B cell (primary cell): ENCODE results near the gene TRAPPC5. TPM values are rescaled to one million over a fixed set of nuclear protein-coding genes. Genes with fewer than 3 reads are reported as not detected.

Experiments
- ATAC-seq: fragments of 200-7000 bp; cut with Tn5 transposase; one replicate; pipeline ENCODE4 v1.10.0; 2021; ENCODE audit warnings: low read depth, mild to moderate bottlenecking, moderate number of reproducible peaks, moderate library complexity
- CTCF ChIA-PET: fragments of 350-600 bp; sonication (Branson Sonifier 250); formaldehyde crosslinking; loops from one replicate; lab custom pipeline; 2021; ENCODE audit warnings: antibody characterized with exemption, inconsistent platforms; lab: Charles Lee
- POLR2A ChIA-PET: fragments of 350-600 bp; sonication (Branson Sonifier 250); formaldehyde crosslinking; loops from one replicate; lab custom pipeline; 2021; ENCODE audit warnings: antibody characterized with exemption; lab: Charles Lee
- DNase-seq: peaks from one replicate; pipeline ENCODE4 v3.0.0; 2013
- H2AFZ ChIP-seq: 2 replicates; pipeline ENCODE4 v1.6.1; 2012; ENCODE audit warnings: mild to moderate bottlenecking, low read depth, low read length; ENCODE audit not compliant: insufficient read depth, poor library complexity, severe bottlenecking
- H3K27ac ChIP-seq, 2 donors: 1 replicate in 1 of 2; 2 replicates in 1 of 2; pipeline ENCODE4 v1.5.1; 2012 to 2013; ENCODE audit warnings: low read length in 2 of 2, mild to moderate bottlenecking in 2 of 2, moderate library complexity in 1 of 2
- H3K27me3 ChIP-seq, 4 experiments: fragments of 200-600 bp in 1 of 4; sonication (generic) in 1 of 4; replicated peaks in 1 of 4; 1 replicate in 2 of 4; 2 replicates in 2 of 4; pipeline versions ENCODE4 v1.6.1 to v1.7.0; 2013 to 2016; ENCODE audit warnings: low read length in 3 of 4, mild to moderate bottlenecking in 2 of 4, mixed read lengths in 1 of 4, moderate library complexity in 1 of 4; ENCODE audit not compliant: insufficient read depth in 4 of 4, control insufficient read depth in 3 of 4; ENCODE audit errors: control extremely low read depth in 1 of 4
- H3K36me3 ChIP-seq, 2 experiments: replicated peaks in 1 of 2; 1 replicate in 1 of 2; 2 replicates in 1 of 2; pipeline versions ENCODE4 v1.6.1 to v1.7.1; 2013; ENCODE audit warnings: low read length in 1 of 2; ENCODE audit not compliant: insufficient read depth in 2 of 2, control insufficient read depth in 1 of 2; ENCODE audit errors: control extremely low read depth in 1 of 2, extremely low read depth in 1 of 2
- H3K4me1 ChIP-seq, 2 donors: fragments of 200-600 bp in 1 of 2; sonication (generic) in 1 of 2; 1 replicate in 1 of 2; 2 replicates in 1 of 2; pipeline versions ENCODE4 v1.5.1 to v1.6.1; 2013 to 2017; ENCODE audit warnings: low read length in 2 of 2; ENCODE audit not compliant: control insufficient read depth in 2 of 2, insufficient read depth in 2 of 2
- H3K4me2 ChIP-seq: replicated peaks from 2 replicates; pipeline ENCODE3; 2012; ENCODE audit warnings: mild to moderate bottlenecking, low read depth, low read length; ENCODE audit not compliant: poor library complexity, severe bottlenecking
- H3K4me3 ChIP-seq, 5 experiments: fragments of 200-600 bp in 1 of 5; sonication (generic) in 1 of 5; 1 replicate in 3 of 5; 2 replicates in 2 of 5; pipeline versions ENCODE4 v1.5.1 to v1.7.0; 2011 to 2016; ENCODE audit warnings: low read length in 4 of 5, mild to moderate bottlenecking in 4 of 5, low read depth in 2 of 5, control low read depth in 1 of 5, moderate library complexity in 1 of 5; ENCODE audit not compliant: insufficient read depth in 1 of 5; ENCODE audit errors: control extremely low read depth in 1 of 5, extremely low read depth in 1 of 5
- H3K79me2 ChIP-seq: fragments of 200-600 bp; sonication (generic); one replicate; pipeline ENCODE4 v1.6.0; 2016; ENCODE audit warnings: low read length; ENCODE audit not compliant: control insufficient read depth, insufficient read depth
- H3K9ac ChIP-seq: fragments of 200-600 bp; sonication (generic); 2 replicates; pipeline ENCODE4 v1.6.1; 2017; ENCODE audit warnings: mild to moderate bottlenecking, low read length, moderate library complexity
- H3K9me3 ChIP-seq, 3 donors: one replicate each; pipeline versions ENCODE4 v1.6.1 to v1.7.1; 2013; ENCODE audit warnings: low read length in 2 of 3; ENCODE audit not compliant: control insufficient read depth in 2 of 3, insufficient read depth in 1 of 3; ENCODE audit errors: control extremely low read depth in 1 of 3
- H4K20me1 ChIP-seq: 2 replicates; pipeline ENCODE4 v1.6.0; 2012; ENCODE audit warnings: mild to moderate bottlenecking, low read length; ENCODE audit not compliant: insufficient read depth, control insufficient read depth, poor library complexity, severe bottlenecking
- H3K27ac Mint-ChIP-seq: one replicate; pipeline ENCODE4 v1.8.0; 2021; ENCODE audit warnings: mixed read lengths
- H3K27me3 Mint-ChIP-seq: one replicate; pipeline ENCODE4 v1.8.0; 2021; ENCODE audit warnings: mixed read lengths
- H3K4me1 Mint-ChIP-seq: one replicate; pipeline ENCODE4 v1.8.0; 2021; ENCODE audit warnings: mixed read lengths
- H3K4me3 Mint-ChIP-seq: one replicate; pipeline ENCODE4 v1.8.0; 2021; ENCODE audit warnings: mixed read lengths
- H3K9me3 Mint-ChIP-seq: one replicate; pipeline ENCODE4 v1.8.0; 2022; ENCODE audit warnings: mixed read lengths; ENCODE audit not compliant: insufficient read depth
- EZH2 ChIP-seq: IDR thresholded peaks from 2 replicates; pipeline ENCODE4 v1.6.1; 2012; ENCODE audit warnings: borderline replicate concordance, low read depth, mild to moderate bottlenecking, moderate library complexity, low read length; ENCODE audit not compliant: insufficient read depth, poor library complexity, severe bottlenecking
- WGBS: methylation state at CpG from one replicate; pipeline ENCODE4 v1.1.5; 2013; ENCODE audit warnings: missing lambda C conversion rate; ENCODE audit not compliant: insufficient coverage; 5-methylcytosine and 5-hydroxymethylcytosine counted together
- intact Hi-C: fragments of 100-400 bp; cut with micrococcal nuclease; formaldehyde crosslinking; loops from one replicate; pipeline ENCODE4 v1.10.0; 2022
- polyA plus RNA-seq: library from polyadenylated mRNA; depleted of rRNA; stranded (reverse); fragments of >200 nt; gene quantifications from 2 replicates; pipeline ENCODE4 v1.2.3, GENCODE V29; 2012
- total RNA-seq, 2 donors: library from RNA; stranded (reverse); fragments of 120-200 nt in 1 of 2; gene quantifications; 1 replicate in 1 of 2; 2 replicates in 1 of 2; pipeline versions ENCODE4 v1.2.3 to v1.2.4, GENCODE V29; 2013 to 2022
- TF ChIP-seq, protein P1 (sequence below): fragments of 200-600 bp; IDR thresholded peaks from one replicate; pipeline ENCODE4 v1.8.0; 2022; ENCODE audit warnings: antibody characterized with exemption, mild to moderate bottlenecking

Gene TRAPPC5
- total and polyA plus RNA-seq, 2 donors (not counting 1 experiment from before 2014, with no cell fraction given) = 61.5 to 64.9 TPM

DNA sequence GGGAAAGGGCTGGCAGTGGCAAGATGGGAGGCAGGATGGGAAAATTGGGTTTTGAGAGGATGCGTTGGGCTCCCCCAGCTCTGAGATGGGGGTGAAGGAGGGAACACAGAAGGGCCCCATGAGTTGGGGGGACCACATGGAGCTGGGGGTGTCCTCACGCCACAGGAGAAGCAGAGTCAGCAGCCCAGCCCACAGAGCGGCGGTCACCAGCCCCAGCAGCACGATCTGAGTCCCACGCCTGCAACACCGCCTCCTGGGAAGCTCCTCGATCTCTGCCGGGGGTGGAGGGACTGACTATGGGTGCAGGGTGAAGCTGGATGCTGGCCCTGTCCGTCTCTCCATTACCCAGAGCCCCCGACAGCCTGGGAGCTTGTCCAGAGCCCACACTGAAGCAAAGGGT lies 17.9 kb downstream of the TRAPPC5 start:
- Mint-ChIP-seq H3K27me3 (no peaks in the 10 kb centered on the region), H3K4me1 (peaks cover 77% of the 10 kb centered on the region), H3K4me3 (peak overlapping the region; percentile 80), H3K9me3 (no peaks in the 10 kb centered on the region), H3K27ac (peak overlapping the region; percentile 93)
- Histone ChIP-seq H3K4me2 (peak overlapping the region; percentile 68), H3K4me3 (peak overlapping the region; percentile 3 to 77 (median 49)), H2AFZ (no peak overlapping the region), H3K27ac (peak overlapping the region; percentile 51 to 60), H3K36me3 (peaks cover 0 to 43% of the 10 kb centered on the region in 2 experiments), H3K4me1 (peaks cover 87 to 96% of the 10 kb centered on the region in 2 donors), H3K9ac (peak overlapping the region; percentile 40), H3K27me3 (no peaks in the 10 kb centered on the region), H3K79me2 (peaks cover 93% of the 10 kb centered on the region), H4K20me1 (peaks cover 5% of the 10 kb centered on the region), H3K9me3 (peaks cover 0 to 6% (median 0%) of the 10 kb centered on the region in 3 donors)
- WGBS = 79% methylated on average over 10 of the region's 11 CpGs
- ATAC-seq (no peak), DNase-seq (peak; percentile 20)
- intact Hi-C loops = loop anchor here (5.0 kb wide), 1 partner anchor 99 kb away; no protein-coding TSS in a partner anchor
- TF ChIP-seq, protein P1, sequence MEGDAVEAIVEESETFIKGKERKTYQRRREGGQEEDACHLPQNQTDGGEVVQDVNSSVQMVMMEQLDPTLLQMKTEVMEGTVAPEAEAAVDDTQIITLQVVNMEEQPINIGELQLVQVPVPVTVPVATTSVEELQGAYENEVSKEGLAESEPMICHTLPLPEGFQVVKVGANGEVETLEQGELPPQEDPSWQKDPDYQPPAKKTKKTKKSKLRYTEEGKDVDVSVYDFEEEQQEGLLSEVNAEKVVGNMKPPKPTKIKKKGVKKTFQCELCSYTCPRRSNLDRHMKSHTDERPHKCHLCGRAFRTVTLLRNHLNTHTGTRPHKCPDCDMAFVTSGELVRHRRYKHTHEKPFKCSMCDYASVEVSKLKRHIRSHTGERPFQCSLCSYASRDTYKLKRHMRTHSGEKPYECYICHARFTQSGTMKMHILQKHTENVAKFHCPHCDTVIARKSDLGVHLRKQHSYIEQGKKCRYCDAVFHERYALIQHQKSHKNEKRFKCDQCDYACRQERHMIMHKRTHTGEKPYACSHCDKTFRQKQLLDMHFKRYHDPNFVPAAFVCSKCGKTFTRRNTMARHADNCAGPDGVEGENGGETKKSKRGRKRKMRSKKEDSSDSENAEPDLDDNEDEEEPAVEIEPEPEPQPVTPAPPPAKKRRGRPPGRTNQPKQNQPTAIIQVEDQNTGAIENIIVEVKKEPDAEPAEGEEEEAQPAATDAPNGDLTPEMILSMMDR = no peak
- TF ChIP-seq EZH2 = no peak
- ChIA-PET POLR2A (interaction anchor here (0.6 to 1.2 kb wide), 6 partner anchors 12 to 630 kb away, joined by 3 to 6 read pairs (median 3); partner anchors contain the start of gene TRAPPC5), CTCF (interaction anchor here (0.9 to 8.3 kb wide), 7 partner anchors 13 to 102 kb away, joined by 3 to 58 read pairs (median 3); partner anchors contain the start of gene TRAPPC5)

DNA sequence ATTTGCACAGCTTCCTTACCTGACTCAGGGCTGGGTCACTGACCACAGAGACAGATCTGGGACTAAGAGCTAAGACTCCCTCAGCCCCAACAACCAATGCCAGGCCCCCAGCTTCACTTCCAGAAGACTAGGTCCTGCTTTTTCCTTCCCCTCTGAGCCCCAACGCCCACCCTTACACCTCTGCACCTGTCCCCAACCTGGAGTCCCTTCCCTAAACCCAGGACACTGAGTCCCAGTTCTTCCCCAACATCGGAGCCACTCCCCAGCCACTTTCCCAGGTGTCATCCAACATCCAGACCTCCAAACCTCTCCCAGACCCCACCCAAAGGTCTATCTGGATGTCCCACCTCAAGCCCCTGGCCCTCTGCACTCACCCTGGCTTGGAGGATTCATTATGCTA lies 18.4 kb downstream of the TRAPPC5 start:
- ChIA-PET POLR2A (interaction anchor here (0.6 to 0.9 kb wide), 3 partner anchors 15 to 630 kb away, joined by 3 to 6 read pairs (median 3); no protein-coding TSS in a partner anchor), CTCF (interaction anchor here (0.9 to 8.3 kb wide), 7 partner anchors 13 to 102 kb away, joined by 3 to 58 read pairs (median 3); partner anchors contain the start of gene TRAPPC5)
- intact Hi-C loops = loop anchor here (5.0 kb wide), 1 partner anchor 98 kb away; no protein-coding TSS in a partner anchor
- peak overlapping the region; percentile 68 for H3K4me2 ChIP-seq
- Mint-ChIP-seq H3K27me3 (no peaks in the 10 kb centered on the region), H3K9me3 (no peaks in the 10 kb centered on the region), H3K4me3 (peak overlapping the region; percentile 80), H3K4me1 (peaks cover 79% of the 10 kb centered on the region), H3K27ac (peak overlapping the region; percentile 93)
- DNase-seq (no peak), ATAC-seq (no peak)
- H3K4me3 ChIP-seq = peak overlapping the region in 4 of 5 experiments; percentile 31 to 77 (median 56)
- TF ChIP-seq, protein P1 = no peak
- peaks cover 0 to 6% (median 0%) of the 10 kb centered on the region in 3 donors for H3K9me3 ChIP-seq
- peaks cover 0 to 42% of the 10 kb centered on the region in 2 experiments for H3K36me3 ChIP-seq
- H3K79me2 ChIP-seq = peaks cover 95% of the 10 kb centered on the region
- H3K27me3 ChIP-seq = no peaks in the 10 kb centered on the region
- peaks cover 5% of the 10 kb centered on the region for H4K20me1 ChIP-seq
- no peak overlapping the region for H2AFZ ChIP-seq
- H3K27ac ChIP-seq = peak overlapping the region; percentile 51 to 60
- H3K9ac ChIP-seq = peak overlapping the region; percentile 40
- H3K4me1 ChIP-seq = peaks cover 88 to 97% of the 10 kb centered on the region in 2 donors
- whole genome bisulfite sequencing = 43% methylated on average over 2 of the region's 2 CpGs
